Adrenal gland (tissue), 12 donors: ENCODE measurements around the gene CALR3. TPM values are rescaled to one million over a fixed set of nuclear protein-coding genes. Genes with fewer than 3 reads are reported as not detected.
"Not testable (repeated sequence)": the region's sequence is repeated elsewhere in the genome, so short reads cannot be mapped to it uniquely, and the experiment has no call there.

Source experiments
- DNase-seq, 7 donors: peaks; one replicate each; pipeline ENCODE4 v3.0.0-alpha.2; 2019 to 2020
- H3K27ac ChIP-seq, 5 donors: fragments of 200-600 bp; sonication (generic) in 4 of 5; 1 replicate in 3 of 5; 2 replicates in 2 of 5; pipeline versions ENCODE4 v1.5.1 to v1.8.0; 2016 to 2020; ENCODE audit warnings: mild to moderate bottlenecking in 1 of 5
- H3K27me3 ChIP-seq: fragments of 200-600 bp; 2 replicates; pipeline ENCODE4 v1.8.0; 2021
- H3K36me3 ChIP-seq, 2 donors: fragments of 200-600 bp; replicated peaks in 1 of 2; 1 replicate in 1 of 2; 2 replicates in 1 of 2; pipeline versions ENCODE4 v1.5.1 to v1.8.0; 2018 to 2022
- H3K4me1 ChIP-seq, 2 donors: fragments of 200-600 bp; replicated peaks in 1 of 2; 1 replicate in 1 of 2; 2 replicates in 1 of 2; pipeline versions ENCODE4 v1.5.1 to v1.8.0; 2018 to 2021
- H3K4me3 ChIP-seq, 4 donors: fragments of 200-600 bp; sonication (generic) in 3 of 4; one replicate each; pipeline ENCODE4 v1.5.1; 2016 to 2018
- H3K9me3 ChIP-seq, 3 donors: fragments of 200-600 bp; sonication (generic) in 1 of 3; replicated peaks in 1 of 3; 1 replicate in 2 of 3; 2 replicates in 1 of 3; pipeline versions ENCODE4 v1.5.1 to v1.8.0; 2016 to 2021
- POLR2A ChIP-seq, 2 donors: fragments of 450-650 bp; IDR thresholded peaks; one replicate each; pipeline ENCODE4 v1.6.1; 2017; ENCODE audit warnings: antibody characterized with exemption in 2 of 2, mild to moderate bottlenecking in 2 of 2, moderate library complexity in 1 of 2
- WGBS, 4 donors: extraction: QIAGEN DNeasy Blood & Tissue Kit in 2 of 4; methylation state at CpG; one replicate each; pipeline versions ENCODE4 v1.1.5 to v1.1.7; 2013 to 2017; 5-methylcytosine and 5-hydroxymethylcytosine counted together
- intact Hi-C, 2 donors: fragments of 100-400 bp; cut with DNase I; formaldehyde crosslinking; loops; one replicate each; pipeline versions ENCODE4 v1.14.1 to v1.15.0; 2022 to 2023
- polyA plus RNA-seq, 3 donors: library from polyadenylated mRNA; stranded (reverse); fragments of 200-250 nt in 2 of 3; fragments of 350-450 nt in 1 of 3; fragmentation: Illumina TruSeq in 1 of 3; extraction: RNeasy Lipid Tissue Mini Kit (QIAGEN cat#74804) in 1 of 3; gene quantifications; one replicate each; pipeline ENCODE4 v1.2.3, GENCODE V29; 2013 to 2014
- total RNA-seq, 9 donors: library from RNA; depleted of rRNA in 4 of 9; stranded (reverse); fragments of >200 nt in 4 of 9; fragments of 120-200 nt in 1 of 9; fragmentation: NEBNext Ultra II Directional in 1 of 9; extraction: Animal tissue kit (Norgen Biotek cat#: 25700) in 1 of 9; gene quantifications; one replicate each; pipeline versions ENCODE4 v1.1.0 to v1.2.4, GENCODE V29; 2013 to 2023
- TF ChIP-seq, protein P1 (sequence below), 6 experiments: fragments of 450-650 bp in 4 of 6; fragments of 200-600 bp in 2 of 6; sonication (generic) in 1 of 6; IDR thresholded peaks; 1 replicate in 5 of 6; 2 replicates in 1 of 6; pipeline versions ENCODE4 v1.5.1 to v1.8.0; 2016 to 2021; ENCODE audit warnings: antibody characterized with exemption in 6 of 6, mild to moderate bottlenecking in 2 of 6, moderate library complexity in 1 of 6
- donor health status: healthy with polysubstance abuse.
- donor health status: Bipolar disorder and iron deficiency.
- donor health status: DM: yes; HTN: yes; CAD: no.
- donor health status: DM: no; HTN: no; CAD: no.
- donor health status: DM: no; HTN: no; CAD: no.
- donor health status: DM: yes; HTN: yes; CAD: no.

Gene CALR3
- total and polyA plus RNA-seq, 12 donors: 0.07 to 0.41 (median 0.14) TPM; not detected in 8

- peaks cover 0 to 10% of the 10 kb centered on the region in 2 donors for H3K36me3 ChIP-seq
- no peak for TF ChIP-seq POLR2A (IDR thresholded peaks at IDR 0.05)
- TF ChIP-seq, protein P1, sequence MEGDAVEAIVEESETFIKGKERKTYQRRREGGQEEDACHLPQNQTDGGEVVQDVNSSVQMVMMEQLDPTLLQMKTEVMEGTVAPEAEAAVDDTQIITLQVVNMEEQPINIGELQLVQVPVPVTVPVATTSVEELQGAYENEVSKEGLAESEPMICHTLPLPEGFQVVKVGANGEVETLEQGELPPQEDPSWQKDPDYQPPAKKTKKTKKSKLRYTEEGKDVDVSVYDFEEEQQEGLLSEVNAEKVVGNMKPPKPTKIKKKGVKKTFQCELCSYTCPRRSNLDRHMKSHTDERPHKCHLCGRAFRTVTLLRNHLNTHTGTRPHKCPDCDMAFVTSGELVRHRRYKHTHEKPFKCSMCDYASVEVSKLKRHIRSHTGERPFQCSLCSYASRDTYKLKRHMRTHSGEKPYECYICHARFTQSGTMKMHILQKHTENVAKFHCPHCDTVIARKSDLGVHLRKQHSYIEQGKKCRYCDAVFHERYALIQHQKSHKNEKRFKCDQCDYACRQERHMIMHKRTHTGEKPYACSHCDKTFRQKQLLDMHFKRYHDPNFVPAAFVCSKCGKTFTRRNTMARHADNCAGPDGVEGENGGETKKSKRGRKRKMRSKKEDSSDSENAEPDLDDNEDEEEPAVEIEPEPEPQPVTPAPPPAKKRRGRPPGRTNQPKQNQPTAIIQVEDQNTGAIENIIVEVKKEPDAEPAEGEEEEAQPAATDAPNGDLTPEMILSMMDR (IDR thresholded peaks at IDR 0.05): no peak
- 17 to 22% (median 19%) methylated on average over 11 to 16 of the region's 16 CpGs for WGBS, 4 donors
- peak overlapping the region; percentile 32 to 77 (median 58) for H3K4me3 ChIP-seq
- peak overlapping the region in 2 of 5 donors; percentile 59 to 70 for H3K27ac ChIP-seq
- no peaks in the 10 kb centered on the region for H3K27me3 ChIP-seq
- intact Hi-C loops: no loop called here
- no peaks in the 10 kb centered on the region for H3K9me3 ChIP-seq
- H3K4me1 ChIP-seq: peaks cover 4 to 8% of the 10 kb centered on the region in 2 donors
- DNase-seq: peak in 6 of 7 donors; percentile 56 to 74 (median 64)
Measured at GRCh38 chr19:16496613-16496983, 631 bp upstream of the CALR3 start.

GRCh38 chr19:16486476-16486875, 9.5 kb downstream of the CALR3 start:
- H3K4me1 ChIP-seq, H3K4me3 ChIP-seq, H3K27me3 ChIP-seq, H3K27ac ChIP-seq, DNase-seq, H3K36me3 ChIP-seq, H3K9me3 ChIP-seq, intact Hi-C loops: not testable (repeated sequence)
- 86 to 94% (median 90%) methylated on average over 4 of the region's 4 CpGs for WGBS, 4 donors

DNA sequence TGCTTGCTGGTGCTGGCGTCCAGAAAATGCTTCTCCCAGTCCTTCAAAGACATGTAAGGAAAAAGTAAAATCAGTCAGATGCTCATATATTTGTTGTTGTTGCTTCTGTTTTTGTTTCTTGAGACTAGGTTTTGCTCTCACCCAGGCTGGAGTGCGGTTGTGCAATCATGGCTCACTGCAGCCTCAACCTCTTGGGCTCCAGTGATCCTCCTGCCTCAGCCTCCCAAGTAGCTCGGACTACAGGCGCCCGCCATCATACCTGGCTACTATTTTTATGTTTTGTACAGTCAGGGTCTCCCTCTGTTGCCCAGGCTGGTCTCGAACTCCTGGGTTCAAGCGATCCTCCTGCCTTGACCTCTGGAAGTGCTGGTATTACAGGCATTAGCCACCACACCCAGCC, 13.2 kb downstream of the CALR3 start:
- H3K9me3 ChIP-seq: no peaks in the 10 kb centered on the region
- TF ChIP-seq POLR2A (IDR thresholded peaks at IDR 0.05): no peak
- TF ChIP-seq, protein P1 (IDR thresholded peaks at IDR 0.05): no peak
- no peak overlapping the region for H3K27ac ChIP-seq
- intact Hi-C loops: no loop called here
- no peak for DNase-seq
- no peaks in the 10 kb centered on the region for H3K36me3 ChIP-seq
- no peak overlapping the region for H3K4me3 ChIP-seq
- H3K27me3 ChIP-seq: no peaks in the 10 kb centered on the region
- H3K4me1 ChIP-seq: no peaks in the 10 kb centered on the region
- 78 to 91% (median 85%) methylated on average over 7 of the region's 7 CpGs for WGBS, 4 donors

DNA sequence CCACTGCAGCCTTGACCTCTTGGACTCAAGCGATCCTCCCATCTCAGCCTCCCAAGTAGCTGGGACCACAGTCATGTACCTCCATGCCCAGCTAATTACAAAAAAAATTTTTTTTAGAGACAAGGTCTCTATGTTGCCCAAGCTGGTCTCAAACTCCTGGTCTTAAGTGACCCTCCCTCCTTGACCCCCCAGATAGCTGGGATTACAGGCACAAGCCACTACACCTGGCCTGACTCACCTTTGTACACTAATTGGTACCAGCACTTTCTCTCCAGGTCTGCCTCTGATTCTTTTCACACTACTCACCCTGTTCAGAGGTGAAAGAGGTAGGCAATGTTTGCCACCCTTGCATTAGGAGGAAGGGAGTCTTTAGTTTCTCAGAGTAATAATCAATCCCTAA, 18.7 kb downstream of the CALR3 start:
- intact Hi-C loops: no loop called here
- DNase-seq: no peak
- no peaks in the 10 kb centered on the region for H3K27me3 ChIP-seq
- peaks cover 0 to 5% (median 0%) of the 10 kb centered on the region in 3 donors for H3K9me3 ChIP-seq
- no peak overlapping the region for H3K4me3 ChIP-seq
- TF ChIP-seq POLR2A (IDR thresholded peaks at IDR 0.05): no peak
- TF ChIP-seq, protein P1 (IDR thresholded peaks at IDR 0.05): no peak
- no peaks in the 10 kb centered on the region for H3K36me3 ChIP-seq
- no peaks in the 10 kb centered on the region for H3K4me1 ChIP-seq
- no peak overlapping the region for H3K27ac ChIP-seq
- 92 to 100% (median 98%) methylated on average over 1 of the region's 1 CpG for WGBS, 4 donors

DNA sequence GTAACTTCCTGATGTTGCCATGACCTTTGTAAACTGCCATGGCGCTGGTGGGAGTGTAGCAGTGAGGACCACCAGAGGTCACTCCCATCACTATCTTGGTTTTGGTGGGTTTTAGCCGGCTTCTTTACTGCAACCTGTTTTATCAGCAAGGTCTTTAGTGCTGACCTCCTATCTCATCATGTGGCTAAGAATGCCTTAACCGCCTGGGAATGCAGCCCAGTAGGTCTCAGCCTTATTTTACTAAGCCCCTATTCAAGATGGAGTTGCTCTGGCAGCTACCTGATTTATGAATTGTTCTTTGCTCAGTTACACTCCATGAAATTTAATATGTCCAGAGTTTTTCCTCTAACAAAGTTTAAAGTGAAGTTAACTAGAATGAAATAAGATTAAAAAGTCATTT, 19.6 kb downstream of the CALR3 start:
- Histone ChIP-seq H3K9me3 (peaks cover 0 to 5% (median 0%) of the 10 kb centered on the region in 3 donors), H3K4me1 (no peaks in the 10 kb centered on the region), H3K36me3 (no peaks in the 10 kb centered on the region), H3K27me3 (no peaks in the 10 kb centered on the region), H3K4me3 (no peak overlapping the region), H3K27ac (no peak overlapping the region)
- WGBS, 4 donors: 34 to 66% (median 49%) methylated on average over 3 of the region's 3 CpGs
- no peak for TF ChIP-seq POLR2A (IDR thresholded peaks at IDR 0.05)
- TF ChIP-seq, protein P1 (IDR thresholded peaks at IDR 0.05): no peak
- intact Hi-C loops: no loop called here
- no peak for DNase-seq
